GM19193 (cell line): ENCODE measurements around the gene GDPD2.

Source experiments
- POLR2A ChIP-seq: IDR thresholded peaks from 4 replicates; pipeline ENCODE4 v1.6.1; 2011; ENCODE audit not compliant: insufficient read depth, insufficient read length; ENCODE audit errors: extremely low read depth

The GDPD2 gene

DNA sequence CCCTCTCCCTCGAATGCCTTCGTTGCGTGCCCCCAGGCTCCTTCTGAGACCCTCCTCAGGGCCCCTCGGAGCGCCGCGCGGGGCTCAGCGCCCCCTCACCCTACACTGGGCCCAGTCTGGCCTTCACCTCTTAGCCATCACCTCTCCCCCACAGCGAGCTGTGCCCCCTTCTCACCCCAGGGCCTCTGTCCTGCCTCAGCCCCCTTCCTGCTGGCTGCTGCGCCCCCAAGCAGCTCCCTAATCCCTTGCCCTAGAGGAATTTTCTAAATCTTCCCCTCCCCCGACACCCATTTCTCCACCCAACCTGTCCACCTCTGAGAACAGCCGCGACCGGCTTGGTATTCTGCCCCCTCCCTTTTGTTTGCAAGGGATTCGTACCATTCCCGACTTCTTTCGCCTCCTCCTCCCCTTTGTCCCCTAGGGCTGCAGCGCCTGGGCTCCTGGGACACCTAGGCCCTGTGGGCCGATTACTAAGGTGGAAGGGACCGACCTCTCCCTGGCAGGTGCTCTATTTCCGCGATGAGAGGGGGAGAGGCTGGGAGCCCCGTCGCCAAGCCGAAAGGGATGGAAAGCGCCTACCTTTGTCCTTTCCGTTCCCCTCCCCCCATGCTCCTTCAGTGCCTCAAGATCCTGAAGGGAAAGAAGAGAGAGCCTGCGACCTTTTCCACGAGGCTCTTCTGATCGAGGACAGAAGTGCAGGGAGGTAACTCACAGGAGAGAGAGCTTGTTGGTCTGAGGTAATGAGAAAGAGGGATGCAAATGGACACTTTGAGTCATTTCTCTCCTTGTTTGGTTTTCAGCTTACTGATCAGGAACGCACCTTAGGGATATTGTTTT is 32.5 kb downstream of the GDPD2 start:
- TF ChIP-seq POLR2A: peak; percentile 8

DNA sequence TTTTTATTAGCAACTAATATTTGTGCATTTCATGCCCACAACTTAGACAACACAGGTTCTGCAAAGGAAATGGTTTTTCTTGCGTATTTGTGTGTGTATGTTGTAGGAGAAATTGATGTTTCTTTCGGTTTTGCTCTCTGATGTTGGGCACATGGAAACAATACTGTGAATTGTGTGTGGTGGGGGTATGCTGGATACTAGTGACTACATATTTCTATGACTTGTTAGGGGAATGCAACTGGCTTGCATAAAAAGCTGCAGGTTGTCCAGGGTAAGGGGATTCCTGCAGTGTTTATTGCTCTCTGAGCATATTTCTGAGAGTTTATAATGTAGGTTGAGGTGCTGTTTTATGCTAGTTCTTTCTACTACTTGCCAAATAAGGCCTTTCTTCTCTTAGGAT is 33.1 kb downstream of the GDPD2 start:
- no peak for TF ChIP-seq POLR2A

DNA sequence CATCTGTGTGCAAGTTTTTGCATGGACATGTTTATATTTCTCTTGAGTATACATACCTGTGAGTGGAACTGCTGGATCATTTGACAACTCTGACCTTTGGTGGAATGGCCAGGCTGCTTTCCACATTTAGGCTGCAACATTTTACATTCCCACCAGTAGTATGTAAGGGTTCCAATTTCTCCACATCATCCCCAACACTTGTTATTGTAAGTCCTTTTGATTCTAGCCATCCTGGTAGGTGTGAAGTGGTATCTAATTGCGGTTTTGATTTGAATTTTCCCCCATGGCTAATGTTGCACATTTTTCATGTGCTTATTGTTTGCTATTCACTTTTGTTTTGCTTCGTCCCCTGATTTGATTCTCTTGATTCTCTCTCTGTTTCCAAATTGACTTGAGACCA is 37.9 kb downstream of the GDPD2 start:
- TF ChIP-seq POLR2A: no peak

DNA sequence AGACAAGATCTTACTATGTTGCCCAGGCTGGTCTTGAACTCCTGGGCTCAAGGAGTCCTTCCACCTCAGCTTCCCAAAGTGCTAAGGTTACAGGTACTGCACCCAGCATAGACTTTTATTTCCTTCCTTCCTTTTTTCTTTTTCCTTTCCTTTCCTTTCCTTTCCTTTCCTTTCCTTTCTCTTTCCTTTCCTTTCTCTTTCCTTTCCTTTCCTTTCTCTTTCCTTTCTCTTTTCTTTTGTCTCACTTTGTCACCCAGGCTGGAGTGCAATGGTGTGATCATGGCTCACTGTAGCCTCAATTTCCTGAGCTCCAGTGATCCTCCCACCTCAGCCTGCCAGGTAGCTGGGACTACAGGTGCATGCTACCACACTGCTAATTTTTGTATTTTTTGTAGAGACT is 40.9 kb downstream of the GDPD2 start:
- no peak for TF ChIP-seq POLR2A

DNA sequence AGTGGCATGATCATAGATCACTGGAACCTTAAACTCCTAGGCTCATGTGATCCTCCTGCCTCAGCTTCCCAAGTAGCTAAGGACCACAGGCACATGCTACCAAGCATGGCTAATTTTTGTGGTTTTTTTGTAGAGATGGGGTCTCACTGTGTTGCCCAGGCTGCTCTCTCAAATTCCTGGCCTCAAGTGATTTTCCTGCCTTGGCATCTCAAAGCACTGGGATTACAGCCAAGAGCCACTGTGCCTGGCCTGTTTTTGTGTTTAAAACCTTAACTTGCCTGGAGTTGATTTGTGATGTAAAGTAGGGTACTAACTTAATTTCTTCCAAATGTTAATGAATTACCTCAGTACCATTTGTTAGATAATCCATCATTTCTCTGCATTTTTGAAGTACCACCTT is 43.9 kb downstream of the GDPD2 start:
- no peak for TF ChIP-seq POLR2A

DNA sequence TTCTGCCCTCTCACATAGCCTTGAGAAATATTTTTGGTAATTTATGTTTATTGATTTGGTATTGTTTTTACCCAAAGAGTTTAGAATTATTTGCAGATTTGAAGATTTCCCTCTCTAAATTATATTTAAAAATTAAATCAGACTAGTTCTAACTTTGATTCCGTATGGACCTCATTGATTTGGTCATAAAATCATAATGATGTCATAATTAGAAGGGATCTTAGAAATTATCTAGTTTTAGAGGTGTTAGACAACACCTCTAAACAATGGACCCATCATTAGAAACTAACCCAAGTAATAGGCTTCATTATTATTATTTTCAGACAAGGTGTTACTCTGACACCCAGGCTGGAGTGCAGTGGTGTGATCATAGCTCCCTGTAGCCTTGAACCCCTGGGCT is 45.6 kb downstream of the GDPD2 start:
- TF ChIP-seq POLR2A: no peak

DNA sequence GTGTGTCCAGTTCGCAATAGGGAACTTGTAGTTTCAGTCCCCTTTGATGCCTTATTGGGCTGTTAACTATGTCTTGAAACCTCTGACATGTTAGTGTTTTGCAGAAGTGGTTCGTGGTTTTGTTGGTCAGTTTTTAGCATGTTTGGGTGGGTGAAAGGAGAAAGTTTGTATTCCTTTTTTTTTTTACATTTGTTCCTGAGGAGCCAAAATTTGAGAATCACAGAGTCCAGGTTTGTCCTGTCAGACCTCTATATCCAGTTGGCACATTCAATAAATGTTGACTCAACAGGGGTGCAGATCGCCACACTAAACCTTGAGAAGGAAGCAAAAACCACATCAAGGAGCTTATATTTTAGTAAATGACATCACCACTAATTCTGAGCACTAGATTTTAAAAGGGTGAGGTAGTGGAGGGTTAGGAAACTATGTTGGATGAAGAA is 47.8 kb downstream of the GDPD2 start:
- TF ChIP-seq POLR2A: no peak

DNA sequence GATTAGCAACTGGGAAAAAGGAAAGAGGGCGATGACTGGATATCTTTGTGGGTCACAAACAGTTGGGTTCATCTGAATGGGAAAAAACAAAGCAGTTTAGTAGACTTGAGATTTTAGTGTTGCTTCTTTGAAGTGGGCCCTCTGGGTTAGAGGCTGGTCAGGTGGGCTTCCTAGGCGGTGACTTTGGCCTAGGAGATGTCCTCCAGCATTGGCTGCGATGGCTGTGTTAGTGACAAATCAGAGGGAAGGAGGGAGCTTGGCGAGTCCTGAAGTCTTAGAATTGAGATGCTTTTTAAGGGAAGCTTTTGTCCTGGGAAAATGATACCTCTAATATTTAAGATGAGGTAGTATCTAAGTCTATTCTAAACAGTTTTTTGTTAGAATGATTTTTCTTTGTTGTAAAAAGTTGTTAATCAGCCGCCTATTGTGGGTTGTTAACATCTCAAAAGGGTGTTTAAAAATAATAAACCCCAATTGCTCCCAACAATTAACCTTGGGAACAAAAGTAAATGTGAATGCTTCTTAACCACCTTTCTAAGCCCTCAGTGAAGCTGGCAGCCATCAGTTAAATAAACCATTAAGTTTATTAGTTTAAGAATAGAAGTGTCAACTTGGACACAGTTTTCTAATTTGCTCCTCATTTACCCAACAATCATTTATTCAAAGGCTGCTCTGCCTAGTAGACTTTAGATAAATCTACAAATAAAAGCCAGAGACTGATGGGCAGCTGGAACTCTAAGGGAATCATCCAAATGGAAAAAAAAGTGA is 53.2 kb downstream of the GDPD2 start:
- no peak for TF ChIP-seq POLR2A

DNA sequence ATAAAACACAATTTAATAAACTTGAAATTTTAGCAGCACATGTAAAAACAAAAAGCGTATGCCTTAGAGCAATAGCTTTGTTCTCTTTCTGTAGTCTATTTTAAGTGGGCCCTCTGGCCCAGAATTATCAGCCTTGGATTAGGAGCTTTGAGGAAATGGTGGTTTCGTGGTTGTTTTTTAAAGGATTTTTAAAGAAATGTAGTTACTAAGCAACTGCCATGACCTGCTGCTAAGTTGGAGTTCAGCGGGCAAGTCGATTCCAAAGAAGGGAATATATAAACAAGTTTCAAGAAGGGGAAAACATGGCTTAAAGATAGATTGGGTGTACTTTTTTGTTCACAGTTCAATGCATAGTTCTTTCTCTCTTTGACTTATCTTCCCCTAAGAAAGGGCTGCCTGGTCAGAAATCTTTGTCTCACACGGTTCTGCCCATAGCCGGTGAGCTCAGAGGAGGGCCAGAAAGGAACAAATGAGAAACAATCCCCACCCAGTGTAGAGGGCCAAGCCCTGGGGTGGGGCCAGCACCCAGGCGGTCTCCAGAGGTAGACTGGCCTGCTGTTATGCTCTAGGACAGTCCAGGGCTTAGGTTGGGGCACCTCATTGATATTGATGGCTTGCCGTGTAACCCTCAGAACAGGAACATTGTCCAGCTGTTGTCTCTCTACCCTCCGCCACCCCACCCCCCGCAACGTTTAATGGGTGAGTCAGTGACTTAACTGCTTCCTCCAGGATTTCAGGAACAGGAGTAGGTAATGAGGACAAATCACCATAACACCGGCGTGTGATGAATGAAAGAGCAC is 54.0 kb downstream of the GDPD2 start:
- TF ChIP-seq POLR2A: no peak

DNA sequence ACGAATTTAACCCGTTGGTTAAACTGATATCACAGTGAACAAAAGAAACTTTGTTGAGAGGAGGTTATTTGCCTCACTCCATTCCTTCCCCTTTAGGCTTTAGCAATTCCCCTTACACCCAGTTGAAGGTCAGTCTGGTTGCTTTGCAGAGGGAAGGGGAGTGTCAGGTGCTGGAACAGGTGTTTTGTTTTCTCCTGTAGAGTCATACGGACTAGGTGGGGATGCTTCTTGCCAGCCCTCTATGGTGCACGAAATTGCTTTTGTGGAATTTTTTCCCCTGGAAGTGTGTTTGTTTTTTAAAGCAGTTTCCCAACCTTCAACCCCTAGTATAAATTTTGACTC is 54.6 kb downstream of the GDPD2 start:
- no peak for TF ChIP-seq POLR2A

DNA sequence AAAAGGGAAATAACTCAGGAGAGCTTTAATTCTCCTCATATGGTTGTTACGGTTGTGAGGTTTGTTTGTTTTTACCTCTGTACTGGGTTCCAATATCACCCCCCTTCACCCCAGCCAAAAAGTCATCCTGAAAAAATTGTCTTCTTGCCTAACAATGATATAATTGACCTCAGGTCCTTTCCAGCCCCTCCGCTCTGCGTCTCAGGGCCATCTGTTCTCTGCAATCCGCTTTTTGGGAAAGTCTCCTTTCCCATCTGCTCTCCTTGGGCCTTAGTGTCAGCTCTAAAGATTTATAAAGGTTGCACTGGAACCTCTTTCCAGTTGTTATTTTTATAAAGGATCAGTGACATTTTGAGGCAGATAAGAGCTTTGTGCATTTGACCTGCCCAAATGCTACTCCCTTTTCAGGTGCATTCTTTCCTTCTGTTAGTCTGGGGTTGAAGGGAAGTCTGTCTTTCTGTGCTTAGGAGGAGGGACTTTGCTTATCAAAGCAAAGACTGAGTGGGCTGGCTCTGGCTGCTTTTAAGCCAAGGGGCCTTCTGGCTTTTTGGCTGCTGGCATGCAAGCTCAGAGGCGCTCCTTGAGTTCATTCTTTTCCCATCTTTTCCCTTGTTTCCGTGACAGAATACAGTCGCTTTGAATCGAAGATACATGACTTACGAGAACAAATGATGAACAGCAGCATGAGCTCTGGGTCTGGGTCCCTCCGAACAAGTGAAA is 55.6 kb downstream of the GDPD2 start:
- no peak for TF ChIP-seq POLR2A

DNA sequence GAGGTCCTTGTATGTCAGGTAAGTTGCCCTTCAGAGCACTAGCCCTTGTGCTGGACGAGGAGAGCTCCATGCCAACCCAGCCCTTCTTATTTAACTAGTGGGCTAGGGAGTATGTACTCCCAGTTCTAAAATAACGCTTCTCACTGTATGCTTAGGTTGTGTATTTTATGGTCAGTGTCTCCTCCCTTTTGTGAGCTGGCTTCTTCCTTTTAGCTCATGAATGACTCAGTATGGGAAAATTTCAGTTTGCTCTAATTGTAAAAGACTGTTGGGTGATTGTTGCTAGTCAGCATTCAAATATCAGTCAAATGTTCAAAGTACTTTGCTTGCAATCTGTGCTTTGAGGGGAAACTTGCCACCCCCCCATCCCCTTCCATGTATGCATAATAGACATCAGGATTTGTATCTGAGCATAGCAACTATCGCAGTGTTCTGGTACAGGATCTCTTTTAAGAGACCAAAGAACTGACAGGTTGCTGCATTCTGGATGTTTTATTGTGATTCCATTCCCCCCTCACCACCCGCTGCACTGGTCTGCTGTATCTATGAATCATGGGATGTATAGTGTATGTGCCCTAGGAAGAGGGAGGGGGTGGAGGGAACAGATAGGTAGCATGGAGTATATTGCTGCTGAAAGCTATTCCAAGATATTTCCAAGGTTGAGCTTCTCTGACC is 56.3 kb downstream of the GDPD2 start:
- TF ChIP-seq POLR2A: no peak

DNA sequence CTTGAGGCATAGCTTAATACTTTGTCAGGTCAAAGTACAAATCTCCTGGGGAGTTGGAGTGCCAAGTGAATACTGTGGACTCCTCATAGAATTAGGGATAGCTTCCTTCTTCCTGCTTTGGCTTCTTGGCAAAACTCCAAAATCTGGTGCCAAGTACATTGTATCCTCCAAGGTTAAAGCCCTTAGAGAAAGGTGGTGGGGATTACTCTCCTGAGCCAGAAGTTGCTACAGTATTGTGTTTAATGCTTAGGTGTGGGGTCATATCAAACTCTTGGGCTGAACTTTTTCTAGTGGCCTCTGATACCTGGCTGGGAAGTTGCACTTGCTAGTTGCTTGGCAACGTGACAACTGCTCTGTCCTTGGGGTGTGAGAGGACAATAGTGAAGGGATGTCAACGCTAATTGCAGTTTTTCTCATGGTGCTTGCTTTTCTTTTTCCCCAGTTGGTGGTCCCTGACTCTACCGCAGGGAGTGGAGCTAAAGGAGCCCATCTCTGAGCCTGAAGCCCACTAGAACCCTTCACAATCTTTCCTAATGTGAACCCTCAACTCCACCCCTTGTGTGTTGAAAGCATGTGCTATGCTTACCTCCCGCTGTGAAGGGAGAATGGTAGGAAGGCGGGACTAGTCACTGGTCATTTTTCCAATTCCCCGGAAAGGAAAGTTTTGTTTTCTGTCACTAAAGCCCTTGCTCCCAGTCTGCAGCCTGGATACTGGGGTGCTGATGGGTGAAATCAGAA is 57.0 kb downstream of the GDPD2 start:
- TF ChIP-seq POLR2A: no peak

DNA sequence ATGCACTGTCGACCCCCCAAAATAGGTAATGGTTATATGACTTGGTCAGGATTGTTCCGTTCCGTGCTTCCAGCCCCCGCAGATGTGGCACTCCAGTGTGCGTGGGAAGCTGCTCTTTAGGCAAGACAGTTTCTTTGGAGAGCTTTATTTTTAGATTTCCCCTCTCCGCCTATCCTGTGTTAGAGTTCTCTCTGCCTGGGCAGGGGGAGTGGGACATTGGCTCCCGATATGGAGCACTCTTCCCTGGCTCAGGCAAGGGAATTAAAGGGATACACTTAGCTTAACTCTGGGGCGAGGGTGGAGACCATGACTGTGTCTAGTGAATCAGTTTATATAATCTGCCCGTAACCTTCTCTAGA is 57.5 kb downstream of the GDPD2 start:
- no peak for TF ChIP-seq POLR2A
